PC-3 (cell line): ENCODE data around the gene RNU6-1. TPM values are rescaled to one million over a fixed set of nuclear protein-coding genes. Genes with fewer than 3 reads are reported as not detected.

ENCODE experiments used
- ATAC-seq: fragments of 200-7000 bp; cut with Tn5 transposase; 2 replicates; pipeline ENCODE4 v1.9.1; 2020; ENCODE audit warnings: mild to moderate bottlenecking, moderate library complexity
- BruUV-seq: library from RNA; stranded (reverse); fragments of 400-500 nt; replicated peaks from 2 replicates; lab custom pipeline; 2021; lab: Mats Ljungman, UMichigan
- CTCF ChIA-PET: fragments of 300-600 bp; sonication (Branson Sonifier 250); formaldehyde crosslinking; loops from one replicate; lab custom pipeline; 2022; ENCODE audit warnings: antibody characterized with exemption; lab: Charles Lee
- POLR2A ChIA-PET: fragments of 300-600 bp; sonication (Branson Sonifier 250); formaldehyde crosslinking; loops from one replicate; lab custom pipeline; 2022; ENCODE audit warnings: antibody characterized with exemption; ENCODE audit not compliant: unreplicated experiment; lab: Charles Lee
- DNase-seq: peaks from one replicate; pipeline ENCODE4 v3.0.0-alpha.2; 2015
- H2AFZ ChIP-seq: fragments of 300-600 bp; sonication (generic); 2 replicates; pipeline ENCODE4 v1.6.0; 2016; ENCODE audit warnings: antibody characterized with exemption, low read length
- H3F3A ChIP-seq: fragments of 300-600 bp; sonication (generic); one replicate; pipeline ENCODE4 v1.6.0; 2017; ENCODE audit warnings: antibody characterized with exemption, low read length, control low read depth, mild to moderate bottlenecking; ENCODE audit not compliant: unreplicated experiment
- H3K27ac ChIP-seq: fragments of 300-600 bp; sonication (generic); 2 replicates; pipeline ENCODE4 v1.5.1; 2016; ENCODE audit warnings: mild to moderate bottlenecking, low read length
- H3K27me3 ChIP-seq: fragments of 300-600 bp; sonication (generic); 2 replicates; pipeline ENCODE4 v1.6.1; 2016; ENCODE audit warnings: low read length, mixed read lengths
- H3K36me3 ChIP-seq: fragments of 300-600 bp; sonication (generic); 2 replicates; pipeline ENCODE4 v1.6.1; 2016; ENCODE audit warnings: low read depth, mixed run types, low read length, mixed read lengths
- H3K4me1 ChIP-seq: fragments of 300-600 bp; sonication (generic); 2 replicates; pipeline ENCODE4 v1.5.1; 2016; ENCODE audit warnings: low read length; ENCODE audit not compliant: insufficient read depth
- H3K4me2 ChIP-seq: fragments of 300-600 bp; sonication (generic); 2 replicates; pipeline ENCODE4 v1.6.0; 2016; ENCODE audit warnings: low read length
- H3K4me3 ChIP-seq: fragments of 300-600 bp; sonication (generic); 2 replicates; pipeline ENCODE4 v1.5.1; 2016; ENCODE audit warnings: mild to moderate bottlenecking, low read length, mixed read lengths
- H3K79me2 ChIP-seq: fragments of 300-600 bp; sonication (generic); 2 replicates; pipeline ENCODE4 v1.6.1; 2017; ENCODE audit warnings: low read length, mixed read lengths
- H3K9ac ChIP-seq: fragments of 300-600 bp; sonication (generic); 2 replicates; pipeline ENCODE4 v1.6.0; 2016; ENCODE audit warnings: mild to moderate bottlenecking, low read length
- H3K9me2 ChIP-seq: fragments of 300-600 bp; sonication (generic); replicated peaks from 2 replicates; pipeline ENCODE4 v1.6.1; 2016; ENCODE audit warnings: mixed run types, low read length, mixed read lengths
- H3K9me3 ChIP-seq: fragments of 300-600 bp; sonication (generic); 2 replicates; pipeline ENCODE4 v1.6.1; 2016; ENCODE audit warnings: low read length, mixed read lengths
- H4K20me1 ChIP-seq: fragments of 300-600 bp; sonication (generic); 2 replicates; pipeline ENCODE4 v1.6.1; 2016; ENCODE audit warnings: low read length, mixed read lengths
- EZH2 ChIP-seq: fragments of 300-600 bp; sonication (generic); IDR thresholded peaks from one replicate; pipeline ENCODE4 v1.6.1; 2017; ENCODE audit warnings: antibody characterized with exemption, mild to moderate bottlenecking, low read length; ENCODE audit not compliant: unreplicated experiment
- EZH2phosphoT487 ChIP-seq: fragments of 300-600 bp; sonication (generic); IDR thresholded peaks from 2 replicates; pipeline ENCODE4 v1.6.1; 2018; ENCODE audit warnings: mild to moderate bottlenecking, antibody characterized with exemption, low read length, borderline replicate concordance
- intact Hi-C: fragments of 100-400 bp; cut with micrococcal nuclease; formaldehyde crosslinking; loops from 2 replicates; pipeline ENCODE4 v1.9.0; 2023
- total RNA-seq: library from RNA; depleted of rRNA; stranded (reverse); fragments of >200 nt; gene quantifications from 2 replicates; pipeline ENCODE4 v1.2.3, GENCODE V29; 2014
- TF ChIP-seq, protein P1 (sequence below): fragments of 300-600 bp; sonication (generic); conservative IDR thresholded peaks from 2 replicates; pipeline ENCODE4 v1.5.1; 2017; ENCODE audit warnings: antibody characterized with exemption, low read depth, mild to moderate bottlenecking, low read length

Gene RNU6-1
- total RNA-seq, 1 experiment from 2014 or later: not detected

- ATAC-seq (no peak), DNase-seq (no peak)
- H3K4me2 ChIP-seq: peak overlapping the region; percentile 92
- H3K9me3 ChIP-seq: no peaks in the 10 kb centered on the region
- H3F3A ChIP-seq: no peaks in the 10 kb centered on the region
- H3K4me1 ChIP-seq: peaks cover 17% of the 10 kb centered on the region
- peak overlapping the region; percentile 99 for H2AFZ ChIP-seq
- peak overlapping the region; percentile 96; the same call in 1 of the 2 replicates for H3K4me3 ChIP-seq
- CTCF ChIA-PET: interaction anchor here (0.6 kb wide), 1 partner anchor 118 kb away, joined by 3 read pairs; no protein-coding TSS in a partner anchor
- TF ChIP-seq EZH2phosphoT487 (no peak), EZH2 (no peak)
- TF ChIP-seq, protein P1, sequence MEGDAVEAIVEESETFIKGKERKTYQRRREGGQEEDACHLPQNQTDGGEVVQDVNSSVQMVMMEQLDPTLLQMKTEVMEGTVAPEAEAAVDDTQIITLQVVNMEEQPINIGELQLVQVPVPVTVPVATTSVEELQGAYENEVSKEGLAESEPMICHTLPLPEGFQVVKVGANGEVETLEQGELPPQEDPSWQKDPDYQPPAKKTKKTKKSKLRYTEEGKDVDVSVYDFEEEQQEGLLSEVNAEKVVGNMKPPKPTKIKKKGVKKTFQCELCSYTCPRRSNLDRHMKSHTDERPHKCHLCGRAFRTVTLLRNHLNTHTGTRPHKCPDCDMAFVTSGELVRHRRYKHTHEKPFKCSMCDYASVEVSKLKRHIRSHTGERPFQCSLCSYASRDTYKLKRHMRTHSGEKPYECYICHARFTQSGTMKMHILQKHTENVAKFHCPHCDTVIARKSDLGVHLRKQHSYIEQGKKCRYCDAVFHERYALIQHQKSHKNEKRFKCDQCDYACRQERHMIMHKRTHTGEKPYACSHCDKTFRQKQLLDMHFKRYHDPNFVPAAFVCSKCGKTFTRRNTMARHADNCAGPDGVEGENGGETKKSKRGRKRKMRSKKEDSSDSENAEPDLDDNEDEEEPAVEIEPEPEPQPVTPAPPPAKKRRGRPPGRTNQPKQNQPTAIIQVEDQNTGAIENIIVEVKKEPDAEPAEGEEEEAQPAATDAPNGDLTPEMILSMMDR: no peak
- H3K36me3 ChIP-seq: no peaks in the 10 kb centered on the region
- no peaks in the 10 kb centered on the region for H3K79me2 ChIP-seq
- intact Hi-C loops: loop anchor here (5.0 kb wide), 1 partner anchor 316 kb away; no protein-coding TSS in a partner anchor
- no peaks in the 10 kb centered on the region for H3K9me2 ChIP-seq
- H3K27ac ChIP-seq: no peak overlapping the region
- POLR2A ChIA-PET: interaction anchor here (0.6 kb wide), 1 partner anchor 321 kb away, joined by 3 read pairs; the partner anchor contains the start of gene C15orf61
- H3K27me3 ChIP-seq: no peaks in the 10 kb centered on the region
- no peaks in the 10 kb centered on the region for H4K20me1 ChIP-seq
- H3K9ac ChIP-seq: no peak overlapping the region
- BruUV-seq: no TSS peak
Observed at GRCh38 chr15:67841513-67841762, 1.6 kb upstream of the RNU6-1 start.

DNA sequence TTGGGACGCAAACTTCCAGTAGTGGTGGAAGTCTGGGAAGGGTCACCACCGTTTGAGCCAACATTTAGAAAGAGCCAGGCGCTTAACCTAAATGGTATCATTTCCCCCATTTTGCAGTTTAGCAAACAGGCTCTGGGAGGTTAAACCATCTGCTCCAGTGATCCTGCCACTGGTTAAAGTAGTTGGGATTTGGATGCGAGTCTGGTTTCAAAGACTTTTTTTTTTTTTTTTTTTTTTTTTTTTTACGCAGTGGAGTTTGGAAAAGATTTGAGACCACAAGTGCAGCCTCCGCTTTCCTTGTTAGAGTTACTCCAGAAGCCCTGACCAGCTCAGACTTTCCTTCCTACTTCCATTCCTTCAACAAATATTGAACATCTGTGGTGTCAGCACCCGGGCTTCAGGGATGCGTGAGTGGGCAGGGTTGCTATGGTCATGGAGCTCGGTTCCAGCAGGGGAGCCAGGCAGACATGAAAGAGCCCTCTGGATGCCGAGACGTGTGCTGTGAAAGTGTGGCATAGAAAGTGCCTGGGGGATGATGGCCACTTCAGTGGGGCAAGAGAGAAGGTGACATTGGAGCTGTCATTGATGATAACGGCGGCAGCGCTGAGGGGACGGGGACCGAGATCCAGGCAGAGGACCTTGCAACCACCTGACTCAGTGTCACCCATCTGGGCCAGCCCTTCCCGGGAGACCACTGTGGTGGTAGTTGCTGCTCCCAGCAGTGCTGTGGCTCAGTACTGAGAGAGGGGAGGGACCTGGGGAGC lies 1.1 kb upstream of the RNU6-1 start:
- Histone ChIP-seq H4K20me1 (no peaks in the 10 kb centered on the region), H3K9me2 (no peaks in the 10 kb centered on the region), H3K9me3 (no peaks in the 10 kb centered on the region), H3K27me3 (peaks cover 2% of the 10 kb centered on the region; the same call in 1 of the 2 replicates), H2AFZ (peak overlapping the region; percentile 99), H3K27ac (0 out of 2 replicates have a peak overlapping the region, but pooled peaks have one; percentile 29), H3K9ac (peak overlapping the region; percentile 84), H3K36me3 (no peaks in the 10 kb centered on the region), H3K4me1 (peaks cover 17% of the 10 kb centered on the region), H3K79me2 (no peaks in the 10 kb centered on the region), H3K4me2 (peak overlapping the region; percentile 92), H3K4me3 (peak overlapping the region; percentile 96), H3F3A (no peaks in the 10 kb centered on the region)
- POLR2A ChIA-PET: interaction anchor here (0.6 kb wide), 2 partner anchors 320 to 931 kb away, joined by 3 read pairs; partner anchors contain the start of gene C15orf61
- CTCF ChIA-PET: interaction anchor here (0.6 kb wide), 1 partner anchor 118 kb away, joined by 3 read pairs; no protein-coding TSS in a partner anchor
- BruUV-seq: no TSS peak
- TF ChIP-seq, protein P1: no peak
- TF ChIP-seq EZH2phosphoT487: no peak
- no peak for TF ChIP-seq EZH2
- 0 out of 2 replicates have a peak, but pooled peaks have one; percentile 6 for ATAC-seq
- DNase-seq: peak; percentile 32
- intact Hi-C loops: loop anchor here (5.0 kb wide), 1 partner anchor 316 kb away; no protein-coding TSS in a partner anchor
